GM23338 (cell line): Measurements from ENCODE around the gene FHIT. TPM values are rescaled to one million over a fixed set of nuclear protein-coding genes. Genes with fewer than 3 reads are reported as not detected.

Experiments used
- EZH2phosphoT487 ChIP-seq: fragments of 200-600 bp; sonication (generic); IDR thresholded peaks from one replicate; pipeline ENCODE4 v1.8.1; 2018; ENCODE audit warnings: antibody characterized with exemption; ENCODE audit not compliant: unreplicated experiment
- NANOG ChIP-seq: IDR thresholded peaks from 2 replicates; pipeline ENCODE4 v1.6.1; 2016; ENCODE audit warnings: antibody characterized with exemption, borderline replicate concordance
- POLR2AphosphoS5 ChIP-seq: IDR thresholded peaks from 2 replicates; pipeline ENCODE4 v1.6.1; 2016; ENCODE audit warnings: antibody characterized with exemption, low read depth
- STAT1 ChIP-seq: IDR thresholded peaks from one replicate; pipeline ENCODE4 v1.6.1; 2016; ENCODE audit warnings: antibody characterized with exemption; ENCODE audit not compliant: unreplicated experiment
- ZNF114 ChIP-seq: fragments of 250-450 bp; sonication (Bioruptor Pico); IDR thresholded peaks from 2 replicates; pipeline ENCODE4 v1.5.0; 2020; ENCODE audit warnings: mild to moderate bottlenecking, moderate library complexity
- ZNF331 ChIP-seq: fragments of 250-450 bp; sonication (Bioruptor Pico); IDR thresholded peaks from 2 replicates; pipeline ENCODE4 v1.5.0; 2020; ENCODE audit warnings: low read depth, mild to moderate bottlenecking, moderate library complexity
- polyA plus RNA-seq: library from polyadenylated mRNA; unstranded; fragments of >200 nt; fragmentation: Nextera tagmentation; extraction: Ambion mirVana; gene quantifications from 2 replicates; pipeline ENCODE4 v1.2.1, GENCODE V29; 2016
- total RNA-seq: library from RNA; depleted of rRNA; stranded (reverse); fragments of >200 nt; shearing (Covaris generic); gene quantifications from 2 replicates; pipeline ENCODE4 v1.2.3, GENCODE V29; 2014
- TF ChIP-seq, protein P1 (sequence below): fragments of 250-450 bp; sonication (Bioruptor Pico); IDR thresholded peaks from 2 replicates; pipeline ENCODE4 v1.5.0; 2020; ENCODE audit warnings: mild to moderate bottlenecking, moderate library complexity
- TF ChIP-seq, protein P2 (sequence below): IDR thresholded peaks from 2 replicates; pipeline ENCODE4 v1.6.1; 2016; ENCODE audit warnings: antibody characterized with exemption
- TF ChIP-seq, protein P3 (sequence below), 2 experiments: fragments of 200-600 bp in 1 of 2; sonication (generic) in 1 of 2; conservative IDR thresholded peaks; 2 replicates each; pipeline versions ENCODE4 v1.5.1 to v1.6.1; 2016 to 2017; ENCODE audit warnings: antibody characterized with exemption in 2 of 2, low read depth in 2 of 2, mild to moderate bottlenecking in 2 of 2, moderate library complexity in 1 of 2
- TF ChIP-seq, protein P4 (sequence below): IDR thresholded peaks from one replicate; pipeline ENCODE4 v1.6.1; 2018; ENCODE audit warnings: antibody characterized with exemption; ENCODE audit not compliant: unreplicated experiment

Gene FHIT
- total and polyA plus RNA-seq, 2 experiments from 2014 or later = 3.0 to 8.3 TPM

DNA sequence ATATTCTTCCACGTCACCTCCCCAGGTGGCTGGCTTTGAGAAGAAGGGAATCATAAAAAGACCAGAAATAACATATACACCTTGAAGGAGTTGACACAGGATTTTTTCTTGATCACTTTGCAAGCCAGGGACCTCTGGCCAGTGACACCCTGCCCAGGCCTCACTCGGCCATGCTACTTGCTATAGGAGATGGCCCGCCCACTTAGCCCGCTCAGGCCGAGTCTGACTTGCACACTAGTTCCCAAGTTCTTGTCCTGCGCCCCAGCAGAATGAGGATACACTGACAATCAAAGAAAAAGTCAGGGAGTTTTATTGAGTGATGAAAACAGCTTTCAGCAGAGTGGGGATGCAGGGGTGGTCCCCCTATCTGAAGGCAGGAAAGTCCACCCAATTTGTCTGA is 1155.3 kb downstream of the FHIT start (continued):
- TF ChIP-seq, protein P1, sequence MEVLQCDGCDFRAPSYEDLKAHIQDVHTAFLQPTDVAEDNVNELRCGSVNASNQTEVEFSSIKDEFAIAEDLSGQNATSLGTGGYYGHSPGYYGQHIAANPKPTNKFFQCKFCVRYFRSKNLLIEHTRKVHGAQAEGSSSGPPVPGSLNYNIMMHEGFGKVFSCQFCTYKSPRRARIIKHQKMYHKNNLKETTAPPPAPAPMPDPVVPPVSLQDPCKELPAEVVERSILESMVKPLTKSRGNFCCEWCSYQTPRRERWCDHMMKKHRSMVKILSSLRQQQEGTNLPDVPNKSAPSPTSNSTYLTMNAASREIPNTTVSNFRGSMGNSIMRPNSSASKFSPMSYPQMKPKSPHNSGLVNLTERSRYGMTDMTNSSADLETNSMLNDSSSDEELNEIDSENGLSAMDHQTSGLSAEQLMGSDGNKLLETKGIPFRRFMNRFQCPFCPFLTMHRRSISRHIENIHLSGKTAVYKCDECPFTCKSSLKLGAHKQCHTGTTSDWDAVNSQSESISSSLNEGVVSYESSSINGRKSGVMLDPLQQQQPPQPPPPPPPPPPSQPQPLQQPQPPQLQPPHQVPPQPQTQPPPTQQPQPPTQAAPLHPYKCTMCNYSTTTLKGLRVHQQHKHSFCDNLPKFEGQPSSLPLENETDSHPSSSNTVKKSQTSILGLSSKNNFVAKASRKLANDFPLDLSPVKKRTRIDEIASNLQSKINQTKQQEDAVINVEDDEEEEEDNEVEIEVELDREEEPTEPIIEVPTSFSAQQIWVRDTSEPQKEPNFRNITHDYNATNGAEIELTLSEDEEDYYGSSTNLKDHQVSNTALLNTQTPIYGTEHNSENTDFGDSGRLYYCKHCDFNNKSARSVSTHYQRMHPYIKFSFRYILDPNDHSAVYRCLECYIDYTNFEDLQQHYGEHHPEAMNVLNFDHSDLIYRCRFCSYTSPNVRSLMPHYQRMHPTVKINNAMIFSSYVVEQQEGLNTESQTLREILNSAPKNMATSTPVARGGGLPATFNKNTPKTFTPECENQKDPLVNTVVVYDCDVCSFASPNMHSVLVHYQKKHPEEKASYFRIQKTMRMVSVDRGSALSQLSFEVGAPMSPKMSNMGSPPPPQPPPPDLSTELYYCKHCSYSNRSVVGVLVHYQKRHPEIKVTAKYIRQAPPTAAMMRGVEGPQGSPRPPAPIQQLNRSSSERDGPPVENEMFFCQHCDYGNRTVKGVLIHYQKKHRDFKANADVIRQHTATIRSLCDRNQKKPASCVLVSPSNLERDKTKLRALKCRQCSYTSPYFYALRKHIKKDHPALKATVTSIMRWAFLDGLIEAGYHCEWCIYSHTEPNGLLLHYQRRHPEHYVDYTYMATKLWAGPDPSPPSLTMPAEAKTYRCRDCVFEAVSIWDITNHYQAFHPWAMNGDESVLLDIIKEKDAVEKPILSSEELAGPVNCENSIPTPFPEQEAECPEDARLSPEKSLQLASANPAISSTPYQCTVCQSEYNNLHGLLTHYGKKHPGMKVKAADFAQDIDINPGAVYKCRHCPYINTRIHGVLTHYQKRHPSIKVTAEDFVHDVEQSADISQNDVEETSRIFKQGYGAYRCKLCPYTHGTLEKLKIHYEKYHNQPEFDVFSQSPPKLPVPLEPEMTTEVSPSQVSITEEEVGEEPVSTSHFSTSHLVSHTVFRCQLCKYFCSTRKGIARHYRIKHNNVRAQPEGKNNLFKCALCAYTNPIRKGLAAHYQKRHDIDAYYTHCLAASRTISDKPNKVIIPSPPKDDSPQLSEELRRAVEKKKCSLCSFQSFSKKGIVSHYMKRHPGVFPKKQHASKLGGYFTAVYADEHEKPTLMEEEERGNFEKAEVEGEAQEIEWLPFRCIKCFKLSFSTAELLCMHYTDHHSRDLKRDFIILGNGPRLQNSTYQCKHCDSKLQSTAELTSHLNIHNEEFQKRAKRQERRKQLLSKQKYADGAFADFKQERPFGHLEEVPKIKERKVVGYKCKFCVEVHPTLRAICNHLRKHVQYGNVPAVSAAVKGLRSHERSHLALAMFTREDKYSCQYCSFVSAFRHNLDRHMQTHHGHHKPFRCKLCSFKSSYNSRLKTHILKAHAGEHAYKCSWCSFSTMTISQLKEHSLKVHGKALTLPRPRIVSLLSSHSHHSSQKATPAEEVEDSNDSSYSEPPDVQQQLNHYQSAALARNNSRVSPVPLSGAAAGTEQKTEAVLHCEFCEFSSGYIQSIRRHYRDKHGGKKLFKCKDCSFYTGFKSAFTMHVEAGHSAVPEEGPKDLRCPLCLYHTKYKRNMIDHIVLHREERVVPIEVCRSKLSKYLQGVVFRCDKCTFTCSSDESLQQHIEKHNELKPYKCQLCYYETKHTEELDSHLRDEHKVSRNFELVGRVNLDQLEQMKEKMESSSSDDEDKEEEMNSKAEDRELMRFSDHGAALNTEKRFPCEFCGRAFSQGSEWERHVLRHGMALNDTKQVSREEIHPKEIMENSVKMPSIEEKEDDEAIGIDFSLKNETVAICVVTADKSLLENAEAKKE (CRISPR knock-in tag) = no peak
- no peak for TF ChIP-seq ZNF331 (CRISPR knock-in tag)
- no peak for TF ChIP-seq STAT1
- no peak for TF ChIP-seq NANOG
- TF ChIP-seq, protein P2, sequence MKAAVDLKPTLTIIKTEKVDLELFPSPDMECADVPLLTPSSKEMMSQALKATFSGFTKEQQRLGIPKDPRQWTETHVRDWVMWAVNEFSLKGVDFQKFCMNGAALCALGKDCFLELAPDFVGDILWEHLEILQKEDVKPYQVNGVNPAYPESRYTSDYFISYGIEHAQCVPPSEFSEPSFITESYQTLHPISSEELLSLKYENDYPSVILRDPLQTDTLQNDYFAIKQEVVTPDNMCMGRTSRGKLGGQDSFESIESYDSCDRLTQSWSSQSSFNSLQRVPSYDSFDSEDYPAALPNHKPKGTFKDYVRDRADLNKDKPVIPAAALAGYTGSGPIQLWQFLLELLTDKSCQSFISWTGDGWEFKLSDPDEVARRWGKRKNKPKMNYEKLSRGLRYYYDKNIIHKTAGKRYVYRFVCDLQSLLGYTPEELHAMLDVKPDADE = no peak
- no peak for TF ChIP-seq POLR2AphosphoS5
- no peak for TF ChIP-seq ZNF114 (CRISPR knock-in tag)
- TF ChIP-seq EZH2phosphoT487 = no peak
- TF ChIP-seq, protein P3, sequence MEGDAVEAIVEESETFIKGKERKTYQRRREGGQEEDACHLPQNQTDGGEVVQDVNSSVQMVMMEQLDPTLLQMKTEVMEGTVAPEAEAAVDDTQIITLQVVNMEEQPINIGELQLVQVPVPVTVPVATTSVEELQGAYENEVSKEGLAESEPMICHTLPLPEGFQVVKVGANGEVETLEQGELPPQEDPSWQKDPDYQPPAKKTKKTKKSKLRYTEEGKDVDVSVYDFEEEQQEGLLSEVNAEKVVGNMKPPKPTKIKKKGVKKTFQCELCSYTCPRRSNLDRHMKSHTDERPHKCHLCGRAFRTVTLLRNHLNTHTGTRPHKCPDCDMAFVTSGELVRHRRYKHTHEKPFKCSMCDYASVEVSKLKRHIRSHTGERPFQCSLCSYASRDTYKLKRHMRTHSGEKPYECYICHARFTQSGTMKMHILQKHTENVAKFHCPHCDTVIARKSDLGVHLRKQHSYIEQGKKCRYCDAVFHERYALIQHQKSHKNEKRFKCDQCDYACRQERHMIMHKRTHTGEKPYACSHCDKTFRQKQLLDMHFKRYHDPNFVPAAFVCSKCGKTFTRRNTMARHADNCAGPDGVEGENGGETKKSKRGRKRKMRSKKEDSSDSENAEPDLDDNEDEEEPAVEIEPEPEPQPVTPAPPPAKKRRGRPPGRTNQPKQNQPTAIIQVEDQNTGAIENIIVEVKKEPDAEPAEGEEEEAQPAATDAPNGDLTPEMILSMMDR (conservative IDR thresholded peaks at IDR 0.05; ENCODE audit: low read depth in 2 of 2) = no peak
- TF ChIP-seq, protein P4, sequence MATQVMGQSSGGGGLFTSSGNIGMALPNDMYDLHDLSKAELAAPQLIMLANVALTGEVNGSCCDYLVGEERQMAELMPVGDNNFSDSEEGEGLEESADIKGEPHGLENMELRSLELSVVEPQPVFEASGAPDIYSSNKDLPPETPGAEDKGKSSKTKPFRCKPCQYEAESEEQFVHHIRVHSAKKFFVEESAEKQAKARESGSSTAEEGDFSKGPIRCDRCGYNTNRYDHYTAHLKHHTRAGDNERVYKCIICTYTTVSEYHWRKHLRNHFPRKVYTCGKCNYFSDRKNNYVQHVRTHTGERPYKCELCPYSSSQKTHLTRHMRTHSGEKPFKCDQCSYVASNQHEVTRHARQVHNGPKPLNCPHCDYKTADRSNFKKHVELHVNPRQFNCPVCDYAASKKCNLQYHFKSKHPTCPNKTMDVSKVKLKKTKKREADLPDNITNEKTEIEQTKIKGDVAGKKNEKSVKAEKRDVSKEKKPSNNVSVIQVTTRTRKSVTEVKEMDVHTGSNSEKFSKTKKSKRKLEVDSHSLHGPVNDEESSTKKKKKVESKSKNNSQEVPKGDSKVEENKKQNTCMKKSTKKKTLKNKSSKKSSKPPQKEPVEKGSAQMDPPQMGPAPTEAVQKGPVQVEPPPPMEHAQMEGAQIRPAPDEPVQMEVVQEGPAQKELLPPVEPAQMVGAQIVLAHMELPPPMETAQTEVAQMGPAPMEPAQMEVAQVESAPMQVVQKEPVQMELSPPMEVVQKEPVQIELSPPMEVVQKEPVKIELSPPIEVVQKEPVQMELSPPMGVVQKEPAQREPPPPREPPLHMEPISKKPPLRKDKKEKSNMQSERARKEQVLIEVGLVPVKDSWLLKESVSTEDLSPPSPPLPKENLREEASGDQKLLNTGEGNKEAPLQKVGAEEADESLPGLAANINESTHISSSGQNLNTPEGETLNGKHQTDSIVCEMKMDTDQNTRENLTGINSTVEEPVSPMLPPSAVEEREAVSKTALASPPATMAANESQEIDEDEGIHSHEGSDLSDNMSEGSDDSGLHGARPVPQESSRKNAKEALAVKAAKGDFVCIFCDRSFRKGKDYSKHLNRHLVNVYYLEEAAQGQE = no peak
